Measurements from ENCODE around the gene LSM14A. TPM values are rescaled to one million over a fixed set of nuclear protein-coding genes. Genes with fewer than 3 reads are reported as not detected.

Gene LSM14A
- polyA plus RNA-seq, 3 donors, result 73.2 to 91.8 (median 82.7) TPM

- Histone ChIP-seq H3K4me2 (replicated peaks; ENCODE audit: extremely low read depth, low read length, poor library complexity, severe bottlenecking) (no peak overlapping the region), H3K9me3 (replicated peaks in 1 of 2; ENCODE audit: control insufficient read depth in 1 of 2, insufficient read depth in 1 of 2, low read length in 2 of 2) (no peaks in the 10 kb centered on the region), H2AFZ (ENCODE audit: insufficient read depth, low read depth, low read length, poor library complexity, severe bottlenecking) (no peak overlapping the region), H3K4me1 (ENCODE audit: control insufficient read depth in 1 of 2, insufficient read depth in 2 of 2, low read length in 2 of 2) (peaks cover 33 to 40% of the 10 kb centered on the region in 2 donors), H3K27ac (ENCODE audit: low read depth in 1 of 2, low read length in 2 of 2) (peak overlapping the region in 1 of 2 donors; percentile 39), H3K4me3 (replicated peaks in 1 of 3; ENCODE audit: low read depth in 2 of 3, low read length in 3 of 3) (no peak overlapping the region), H3K27me3 (ENCODE audit: control insufficient read depth in 2 of 2, insufficient read depth in 2 of 2, low read length in 2 of 2) (no peaks in the 10 kb centered on the region), H3K9ac (ENCODE audit: insufficient read depth, low read length, poor library complexity, severe bottlenecking) (no peak overlapping the region), H3K79me2 (ENCODE audit: insufficient read depth, low read length) (peaks cover 100% of the 10 kb centered on the region), H4K20me1 (ENCODE audit: insufficient read depth, low read length) (peaks cover 100% of the 10 kb centered on the region), H3K36me3 (replicated peaks in 1 of 2; ENCODE audit: control insufficient read depth in 1 of 2, insufficient read depth in 2 of 2, low read length in 2 of 2) (peaks cover 0 to 12% of the 10 kb centered on the region in 2 donors)
- DNase-seq, result no peak
- H3K4me1 Mint-ChIP-seq, result peaks cover 73% of the 10 kb centered on the region
- peaks cover 19 to 33% of the 10 kb centered on the region in 2 donors for H3K36me3 Mint-ChIP-seq
- H3K9me3 Mint-ChIP-seq, result no peaks in the 10 kb centered on the region
- WGBS (ENCODE audit: insufficient coverage), result 78% methylated on average over 5 of the region's 5 CpGs
- no peak for TF ChIP-seq CTCF (IDR thresholded peaks at IDR 0.05)
- intact Hi-C loops (cut with micrococcal nuclease), result no loop called here
- peak overlapping the region; percentile 11 to 85 (median 67) for H3K27ac Mint-ChIP-seq
- H3K27me3 Mint-ChIP-seq (ENCODE audit: low read depth in 3 of 3), result no peaks in the 10 kb centered on the region
- H3K4me3 Mint-ChIP-seq, result no peak overlapping the region
Measured at GRCh38 chr19:34180709-34181108, 8.4 kb downstream of the LSM14A start.

GRCh38 chr19:34181111-34181864 is 9.0 kb downstream of the LSM14A start:
- peak; percentile 6 to 52 (median 36) for DNase-seq
- 0% methylated on average over 1 of the region's 5 CpGs for WGBS (ENCODE audit: insufficient coverage)
- H3K27me3 Mint-ChIP-seq (ENCODE audit: low read depth in 3 of 3), result no peaks in the 10 kb centered on the region
- Histone ChIP-seq H3K4me1 (ENCODE audit: control insufficient read depth in 1 of 2, insufficient read depth in 2 of 2, low read length in 2 of 2) (peaks cover 27 to 35% of the 10 kb centered on the region in 2 donors), H3K79me2 (ENCODE audit: insufficient read depth, low read length) (peaks cover 100% of the 10 kb centered on the region), H3K27ac (ENCODE audit: low read depth in 1 of 2, low read length in 2 of 2) (peak overlapping the region in 1 of 2 donors; percentile 39), H2AFZ (ENCODE audit: insufficient read depth, low read depth, low read length, poor library complexity, severe bottlenecking) (no peak overlapping the region), H3K9me3 (replicated peaks in 1 of 2; ENCODE audit: control insufficient read depth in 1 of 2, insufficient read depth in 1 of 2, low read length in 2 of 2) (no peaks in the 10 kb centered on the region), H3K4me2 (replicated peaks; ENCODE audit: extremely low read depth, low read length, poor library complexity, severe bottlenecking) (no peak overlapping the region), H3K36me3 (replicated peaks in 1 of 2; ENCODE audit: control insufficient read depth in 1 of 2, insufficient read depth in 2 of 2, low read length in 2 of 2) (peaks cover 0 to 12% of the 10 kb centered on the region in 2 donors), H3K27me3 (ENCODE audit: control insufficient read depth in 2 of 2, insufficient read depth in 2 of 2, low read length in 2 of 2) (no peaks in the 10 kb centered on the region), H4K20me1 (ENCODE audit: insufficient read depth, low read length) (peaks cover 100% of the 10 kb centered on the region), H3K4me3 (replicated peaks in 1 of 3; ENCODE audit: low read depth in 2 of 3, low read length in 3 of 3) (no peak overlapping the region), H3K9ac (ENCODE audit: insufficient read depth, low read length, poor library complexity, severe bottlenecking) (no peak overlapping the region)
- no peak for TF ChIP-seq CTCF (IDR thresholded peaks at IDR 0.05)
- no peaks in the 10 kb centered on the region for H3K9me3 Mint-ChIP-seq
- H3K36me3 Mint-ChIP-seq, result peaks cover 23 to 30% of the 10 kb centered on the region in 2 donors
- H3K4me1 Mint-ChIP-seq, result peaks cover 71% of the 10 kb centered on the region
- no peak overlapping the region for H3K4me3 Mint-ChIP-seq
- intact Hi-C loops (cut with micrococcal nuclease), result no loop called here
- peak overlapping the region; percentile 12 to 85 (median 67) for H3K27ac Mint-ChIP-seq

Measured in CD14-positive monocyte (primary cell).